H7 (cell line): ENCODE data around the gene LRRC7. TPM values are rescaled to one million over a fixed set of nuclear protein-coding genes. Genes with fewer than 3 reads are reported as not detected.

Source experiments
- DNase-seq: peaks from one replicate; pipeline ENCODE4 v3.0.0; 2012
- H3K27me3 ChIP-seq: 2 replicates; pipeline ENCODE4 v1.6.0; 2011; ENCODE audit warnings: mild to moderate bottlenecking, low read length; ENCODE audit not compliant: control insufficient read depth, insufficient read depth
- H3K36me3 ChIP-seq: replicated peaks from 2 replicates; pipeline ENCODE4 v1.5.1; 2011; ENCODE audit warnings: low read length; ENCODE audit not compliant: control insufficient read depth, insufficient read depth
- H3K4me3 ChIP-seq: 2 replicates; pipeline ENCODE4 v1.5.1; 2011; ENCODE audit warnings: low read depth, mild to moderate bottlenecking, control low read depth, low read length, moderate library complexity; ENCODE audit not compliant: insufficient read depth
- total RNA-seq: library from RNA; depleted of rRNA; stranded (reverse); fragments of >200 nt; shearing (Covaris generic); gene quantifications from 2 replicates; pipeline ENCODE4 v1.2.3, GENCODE V29; 2014

The LRRC7 gene
- total RNA-seq, 1 experiment from 2014 or later = 0.24 TPM

DNA sequence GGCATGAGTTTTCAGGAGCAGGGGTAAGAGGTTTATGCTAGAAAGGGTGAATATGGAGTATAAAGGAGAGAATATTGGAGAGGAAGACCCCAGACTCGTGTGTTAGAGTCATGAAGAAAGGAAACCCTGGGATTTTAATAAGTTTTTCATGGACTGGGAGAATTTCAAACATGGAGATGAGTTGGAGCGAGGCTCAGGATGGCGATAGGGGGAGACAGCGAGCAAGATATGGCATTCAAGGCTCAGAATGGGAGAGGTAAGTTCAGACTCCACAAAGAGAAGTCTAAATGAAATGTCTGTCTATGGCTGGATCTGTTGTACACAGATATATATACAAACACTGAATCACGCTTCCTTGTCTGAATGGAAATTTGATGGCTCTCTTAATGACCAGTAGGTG lies 545.1 kb downstream of the LRRC7 start:
- DNase-seq = peak; percentile 20
- no peak overlapping the region for H3K4me3 ChIP-seq
- no peaks in the 10 kb centered on the region; the same call in 1 of the 2 replicates for H3K27me3 ChIP-seq
- no peaks in the 10 kb centered on the region for H3K36me3 ChIP-seq

DNA sequence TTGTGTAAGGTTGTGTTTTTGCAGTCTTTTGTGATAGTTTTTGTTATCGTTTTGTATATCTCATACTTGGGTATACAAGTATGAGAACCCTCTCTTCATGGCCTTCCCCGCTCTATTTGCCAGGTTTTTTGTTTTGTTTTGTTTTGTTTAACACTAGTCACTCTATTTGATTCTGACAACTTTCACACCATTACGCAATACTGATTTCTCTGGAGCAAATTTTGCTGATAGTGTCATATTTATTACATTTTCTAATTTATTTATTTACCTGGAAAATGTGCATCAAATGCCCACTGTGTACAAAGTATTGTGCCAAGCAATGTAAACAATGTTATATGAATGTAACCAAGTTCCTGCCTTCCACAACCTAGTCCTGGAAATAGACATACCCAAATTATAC lies 547.6 kb downstream of the LRRC7 start:
- no peak overlapping the region for H3K4me3 ChIP-seq
- DNase-seq = no peak
- H3K36me3 ChIP-seq = no peaks in the 10 kb centered on the region
- H3K27me3 ChIP-seq = no peaks in the 10 kb centered on the region; the same call in 1 of the 2 replicates

DNA sequence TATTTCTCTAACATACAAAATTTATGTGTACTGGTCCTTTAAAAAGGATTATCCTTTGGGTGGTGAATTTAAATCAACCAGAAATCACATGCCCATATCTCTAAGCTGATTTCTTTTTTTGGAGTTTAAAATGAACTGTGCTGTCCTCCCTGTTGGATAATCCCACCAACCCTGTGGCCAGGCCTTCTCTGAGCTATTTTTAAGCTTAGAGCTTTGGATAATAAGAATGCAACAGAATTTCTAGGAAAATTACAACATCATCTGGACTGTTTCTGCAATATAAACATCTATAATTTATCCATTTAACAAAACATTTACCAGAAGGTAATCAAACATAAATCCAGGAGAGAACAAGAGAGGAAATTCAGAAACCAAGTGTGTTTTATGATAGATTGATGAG lies 549.3 kb downstream of the LRRC7 start:
- H3K36me3 ChIP-seq = no peaks in the 10 kb centered on the region
- no peak for DNase-seq
- H3K27me3 ChIP-seq = no peaks in the 10 kb centered on the region; the same call in 1 of the 2 replicates
- H3K4me3 ChIP-seq = no peak overlapping the region

DNA sequence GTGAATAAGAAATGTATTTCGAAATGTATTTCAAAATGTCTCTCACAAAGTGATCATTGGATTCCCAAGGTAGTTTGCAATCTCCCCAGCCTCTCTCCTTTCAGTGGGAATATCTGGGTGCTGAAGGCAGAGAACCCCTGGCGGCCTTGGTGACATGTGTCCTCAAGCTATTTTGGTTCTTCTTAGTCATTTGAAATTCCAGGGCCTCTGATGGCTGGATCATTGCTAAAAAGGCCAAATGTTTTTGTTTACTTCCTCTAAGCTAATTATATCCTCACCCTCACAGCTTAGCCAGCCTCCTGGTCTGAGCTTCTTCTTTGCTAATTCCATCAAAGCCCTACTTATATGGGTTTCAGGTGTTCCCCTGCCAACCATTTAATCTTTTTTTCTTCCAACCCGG lies 566.4 kb downstream of the LRRC7 start:
- Histone ChIP-seq H3K4me3 (no peak overlapping the region), H3K36me3 (no peaks in the 10 kb centered on the region)
- DNase-seq = no peak

DNA sequence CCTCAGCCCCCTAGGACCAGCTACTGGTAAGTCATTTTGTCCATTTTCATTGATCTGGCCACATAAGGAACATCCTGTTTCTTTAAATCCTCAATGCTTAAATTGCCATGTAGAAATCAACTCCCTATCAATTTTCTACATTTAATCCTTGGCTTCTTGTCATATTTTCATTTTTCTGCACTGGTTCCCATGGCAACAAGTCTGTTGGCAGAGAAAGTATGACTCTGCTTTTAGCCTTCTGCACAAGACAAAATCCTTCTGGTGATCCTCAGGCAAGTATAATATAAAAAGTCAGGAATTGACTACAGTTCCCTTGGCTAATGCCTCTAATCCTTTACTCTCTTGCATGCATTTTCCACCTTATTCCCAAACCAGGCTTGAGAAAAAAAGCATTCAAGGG lies 572.6 kb downstream of the LRRC7 start:
- H3K36me3 ChIP-seq = no peaks in the 10 kb centered on the region
- H3K4me3 ChIP-seq = no peak overlapping the region
- H3K27me3 ChIP-seq = no peaks in the 10 kb centered on the region
- DNase-seq = no peak

More for the DNA sequence above, 566.4 kb downstream of the LRRC7 start:
- H3K27me3 ChIP-seq = peaks cover 3% of the 10 kb centered on the region; the same call in 1 of the 2 replicates

DNA sequence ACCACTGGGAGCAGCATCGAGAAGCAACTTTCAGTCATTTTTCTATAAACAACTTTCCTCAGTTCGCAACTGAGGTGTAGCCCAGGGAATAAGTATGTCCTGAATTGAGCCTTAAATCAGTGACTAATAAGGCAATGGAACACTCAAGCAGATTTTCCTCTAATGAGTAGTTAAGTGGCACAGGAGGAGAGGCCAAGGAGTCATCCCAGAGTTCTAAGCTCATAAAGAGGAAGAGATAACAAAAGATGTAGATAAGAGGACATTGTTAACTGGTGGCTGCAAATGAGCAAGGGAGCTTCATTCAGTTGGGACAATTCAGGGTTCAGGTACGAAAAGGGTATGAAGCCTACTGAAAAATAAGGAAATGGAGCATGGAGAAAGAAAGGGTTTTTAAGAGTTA lies 573.2 kb downstream of the LRRC7 start:
- H3K4me3 ChIP-seq = no peak overlapping the region
- no peaks in the 10 kb centered on the region for H3K27me3 ChIP-seq
- no peaks in the 10 kb centered on the region for H3K36me3 ChIP-seq
- no peak for DNase-seq

DNA sequence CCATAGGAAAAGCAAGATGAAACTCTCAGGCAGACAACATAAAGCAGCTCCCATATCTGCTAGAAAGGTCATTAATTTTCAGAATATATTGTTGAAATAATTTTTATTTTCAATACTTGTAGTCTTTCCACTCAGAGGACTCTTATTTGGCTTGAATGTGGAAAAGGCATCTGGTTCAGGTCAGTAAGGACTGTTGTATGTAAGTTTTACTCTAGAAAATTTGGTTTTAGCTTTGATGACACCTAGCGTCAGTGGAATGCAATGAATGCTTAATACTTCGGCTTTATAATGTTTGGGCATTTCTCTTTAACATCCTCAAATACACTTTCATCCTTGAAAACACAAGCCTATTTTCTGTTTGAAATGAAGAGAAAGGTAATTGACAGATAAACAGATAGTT lies 574.4 kb downstream of the LRRC7 start:
- DNase-seq = no peak
- Histone ChIP-seq H3K36me3 (no peaks in the 10 kb centered on the region), H3K27me3 (no peaks in the 10 kb centered on the region), H3K4me3 (no peak overlapping the region)

DNA sequence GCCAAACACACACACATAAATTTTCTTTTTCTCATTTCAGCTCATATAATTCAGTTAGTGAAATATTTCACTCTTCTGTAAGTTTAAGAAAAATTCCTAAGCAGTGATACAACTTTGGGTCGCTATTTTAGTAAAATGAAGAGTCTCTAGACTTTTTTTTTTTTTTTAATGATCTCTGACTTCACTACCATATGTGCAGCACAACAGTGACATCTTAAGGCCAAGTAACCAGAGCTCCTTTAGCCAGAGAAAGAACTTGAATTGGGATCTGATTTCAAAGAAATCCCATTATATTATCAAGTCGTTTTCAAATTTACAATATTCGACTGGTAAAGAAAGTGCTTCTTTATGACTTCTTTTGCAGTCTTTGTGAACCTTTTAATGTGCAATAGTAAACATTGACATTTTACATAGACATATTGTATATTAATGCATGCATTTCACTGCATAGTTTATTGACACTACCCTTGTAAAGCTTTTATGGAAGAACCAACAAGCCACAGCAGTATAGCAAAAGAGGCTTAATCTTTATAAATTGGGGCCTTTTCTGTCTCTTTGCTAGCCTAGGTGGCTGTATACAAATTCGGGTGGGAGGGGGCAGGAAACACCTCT lies 575.4 kb downstream of the LRRC7 start:
- H3K27me3 ChIP-seq = no peaks in the 10 kb centered on the region
- no peak for DNase-seq
- H3K4me3 ChIP-seq = no peak overlapping the region
- no peaks in the 10 kb centered on the region for H3K36me3 ChIP-seq

DNA sequence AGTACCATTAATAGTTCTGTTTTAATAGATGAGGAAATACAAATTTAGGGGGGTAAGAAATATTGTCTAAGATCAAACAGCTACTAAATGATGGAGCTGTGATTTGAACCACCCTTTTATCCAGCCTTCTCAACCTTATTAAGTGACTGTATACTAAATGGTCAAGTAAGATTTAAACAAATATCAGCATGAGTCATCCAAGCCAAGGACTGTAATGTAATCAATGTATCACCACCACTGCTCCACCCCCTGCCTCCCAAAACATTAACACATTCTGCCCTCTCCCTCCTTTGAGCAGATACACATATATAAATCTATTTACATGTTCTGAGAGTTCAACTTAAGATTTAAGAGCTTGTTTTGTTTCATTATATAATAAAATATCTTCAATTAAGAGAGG lies 578.8 kb downstream of the LRRC7 start:
- no peaks in the 10 kb centered on the region for H3K36me3 ChIP-seq
- no peak for DNase-seq
- H3K27me3 ChIP-seq = no peaks in the 10 kb centered on the region
- no peak overlapping the region for H3K4me3 ChIP-seq

DNA sequence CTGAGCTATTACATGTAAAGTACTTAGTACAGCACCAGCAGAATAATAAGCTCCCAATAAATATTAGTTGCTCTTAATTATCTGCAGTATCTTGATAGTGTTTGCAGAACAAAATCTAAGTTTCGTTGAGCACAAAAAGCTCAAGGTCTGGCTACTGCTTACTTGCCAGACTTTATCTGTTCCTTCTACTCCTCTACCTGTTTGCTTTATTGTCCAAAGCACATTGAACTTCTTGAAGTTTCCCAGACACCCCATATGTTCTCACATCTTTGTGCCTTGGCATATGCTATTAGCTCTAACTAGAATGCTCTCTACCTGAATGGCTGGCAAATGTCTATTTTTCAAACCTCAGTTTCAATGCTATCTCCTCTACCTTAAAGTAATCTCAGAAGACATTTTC lies 582.7 kb downstream of the LRRC7 start:
- Histone ChIP-seq H3K4me3 (no peak overlapping the region), H3K27me3 (no peaks in the 10 kb centered on the region), H3K36me3 (no peaks in the 10 kb centered on the region)
- no peak for DNase-seq

DNA sequence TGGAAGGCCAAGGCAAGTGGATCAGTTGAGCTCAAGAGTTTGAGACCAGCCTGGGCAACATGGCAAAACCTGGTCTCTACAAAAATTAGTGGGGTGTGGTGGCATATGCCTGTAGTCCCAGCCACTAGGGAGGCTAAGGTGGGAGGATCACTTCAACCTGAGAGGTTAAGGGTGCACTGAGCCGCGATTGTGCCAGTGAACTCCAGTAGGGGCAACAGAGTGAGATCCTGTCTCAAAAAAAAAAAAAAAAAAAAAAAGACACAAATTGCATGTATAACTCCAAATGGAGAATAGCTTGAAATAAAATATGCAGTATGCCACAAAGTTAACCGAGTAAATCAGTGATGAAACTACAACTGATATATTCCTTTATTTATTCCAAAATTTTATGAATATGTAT lies 586.0 kb downstream of the LRRC7 start:
- DNase-seq = no peak
- no peak overlapping the region for H3K4me3 ChIP-seq
- H3K36me3 ChIP-seq = no peaks in the 10 kb centered on the region
- no peaks in the 10 kb centered on the region for H3K27me3 ChIP-seq

DNA sequence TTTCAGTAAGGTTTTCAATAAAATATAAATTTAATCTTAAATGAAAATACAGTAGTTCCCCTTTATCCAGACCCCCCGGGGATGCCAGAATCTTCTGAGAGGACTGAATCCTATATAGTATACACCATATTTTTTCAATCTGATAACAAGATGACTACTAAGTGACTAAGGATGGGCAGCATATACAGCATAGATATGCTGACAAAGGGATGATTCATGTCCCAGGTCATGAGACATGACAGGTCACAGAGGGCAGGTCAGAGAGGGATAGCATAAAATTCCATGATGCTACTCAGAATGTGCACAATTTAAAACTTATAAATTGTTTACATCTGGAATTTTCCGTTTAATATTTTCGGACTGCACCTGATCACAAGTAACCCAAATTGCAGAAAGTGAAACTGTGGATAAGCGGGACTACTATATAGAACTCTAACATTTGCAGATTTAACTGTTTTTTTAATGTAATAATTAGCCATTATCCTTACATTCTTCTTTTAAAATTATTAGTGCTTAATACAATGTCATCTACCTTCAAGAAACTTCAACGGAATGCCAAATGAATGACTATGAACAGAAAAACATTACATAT lies 588.9 kb downstream of the LRRC7 start:
- Histone ChIP-seq H3K36me3 (no peaks in the 10 kb centered on the region), H3K27me3 (no peaks in the 10 kb centered on the region), H3K4me3 (no peak overlapping the region)
- no peak for DNase-seq

DNA sequence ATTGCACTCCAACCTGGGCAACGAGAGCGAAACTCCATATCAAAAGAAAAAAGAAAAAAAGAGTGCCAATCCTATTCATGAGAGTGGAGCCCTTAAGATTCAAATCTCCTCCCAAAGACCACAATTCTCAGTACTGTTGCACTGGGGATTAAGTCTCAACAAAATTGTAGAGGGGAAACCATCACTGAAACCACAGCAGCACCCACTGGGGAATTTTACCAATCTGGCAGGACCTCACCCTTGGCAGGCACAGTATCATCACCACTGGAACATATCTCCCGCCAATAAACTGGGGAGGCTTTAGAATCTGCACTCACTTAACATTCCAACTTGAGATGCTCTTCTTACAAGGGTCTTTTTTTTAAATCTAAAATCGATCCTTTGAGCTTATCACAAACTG lies 596.6 kb downstream of the LRRC7 start:
- H3K27me3 ChIP-seq = no peaks in the 10 kb centered on the region
- DNase-seq = no peak
- H3K36me3 ChIP-seq = no peaks in the 10 kb centered on the region
- H3K4me3 ChIP-seq = no peak overlapping the region

DNA sequence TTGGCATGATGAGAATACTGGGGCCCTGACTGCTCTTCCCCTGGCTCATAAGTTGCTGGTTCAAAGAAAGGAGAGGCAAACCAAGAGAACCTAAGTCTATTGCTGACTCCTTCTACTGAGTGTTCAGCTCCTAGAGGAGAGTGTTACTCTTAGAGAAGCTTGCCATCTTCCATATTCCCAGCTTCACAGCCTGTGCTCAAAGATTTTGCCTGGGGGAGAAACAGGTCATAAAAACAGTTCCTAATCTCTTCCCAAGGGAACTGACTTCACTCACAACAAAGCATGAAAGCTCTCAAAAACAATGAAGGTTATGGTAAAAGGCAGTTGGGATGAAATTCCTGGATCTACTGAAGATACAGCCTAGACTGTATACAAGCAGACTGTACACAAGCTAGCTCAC lies 600.6 kb downstream of the LRRC7 start:
- Histone ChIP-seq H3K36me3 (no peaks in the 10 kb centered on the region; the same call in 1 of the 2 replicates), H3K27me3 (no peaks in the 10 kb centered on the region), H3K4me3 (no peak overlapping the region)
- no peak for DNase-seq

DNA sequence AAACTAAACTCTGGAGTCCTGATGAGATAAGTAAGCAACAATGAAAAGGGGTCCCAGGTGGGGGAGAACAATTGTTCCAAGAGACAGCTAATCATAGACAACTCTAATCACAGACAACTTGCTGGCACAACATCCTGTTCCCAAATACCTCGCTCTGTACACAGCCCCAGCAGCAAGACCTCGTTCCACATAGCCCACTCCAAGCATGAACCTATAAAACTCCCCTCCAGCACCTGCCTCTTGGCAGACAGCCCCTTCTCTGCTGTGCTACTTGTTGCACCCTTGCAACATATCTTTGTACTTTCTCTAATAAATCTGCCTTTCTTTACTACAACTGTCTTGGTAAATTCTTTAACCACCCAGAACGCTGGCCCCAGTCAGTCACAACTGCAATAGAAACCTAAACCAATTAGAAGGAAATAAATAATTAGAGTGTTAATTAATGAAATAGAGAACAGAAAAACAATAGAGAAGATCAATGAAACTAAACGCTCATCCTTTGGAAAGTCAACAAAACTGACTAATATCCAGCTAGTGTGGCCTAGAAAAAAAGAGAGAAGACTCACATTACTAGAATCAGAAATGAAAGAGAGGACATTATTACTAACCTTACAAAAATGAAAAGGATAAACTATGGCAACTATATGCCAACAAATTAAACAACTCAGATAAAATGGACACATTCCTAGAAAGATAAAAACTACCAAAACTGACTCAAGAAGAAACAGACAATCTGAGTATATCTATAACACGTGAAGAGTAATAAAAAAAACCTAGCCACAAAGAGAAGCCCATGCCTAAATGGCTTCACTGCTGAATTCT lies 601.5 kb downstream of the LRRC7 start:
- DNase-seq = no peak
- H3K4me3 ChIP-seq = no peak overlapping the region
- H3K36me3 ChIP-seq = no peaks in the 10 kb centered on the region; the same call in 1 of the 2 replicates
- no peaks in the 10 kb centered on the region for H3K27me3 ChIP-seq
